K562 (cell line): ENCODE results near the gene PPFIA3. TPM values are rescaled to one million over a fixed set of nuclear protein-coding genes. Genes with fewer than 3 reads are reported as not detected.

Experiments
- ATAC-seq: fragments of 200-7000 bp; cut with Tn5 transposase; 3 replicates; pipeline ENCODE4 v1.9.1; 2020; ENCODE audit warnings: moderate library complexity
- BruUV-seq: library from RNA; stranded (reverse); fragments of 400-500 nt; replicated peaks from 2 replicates; lab custom pipeline; 2021; lab: Mats Ljungman, UMichigan
- CTCF ChIA-PET: fragments of 300-600 bp; formaldehyde crosslinking; extraction: SDS; loops from one replicate; lab custom pipeline; 2021; ENCODE audit warnings: low intra/inter-chr PET ratio; lab: Yijun Ruan, JAX
- POLR2A ChIA-PET: fragments of 300-600, 350-650 bp; sonication (Branson Sonifier 250); formaldehyde crosslinking; extraction: SDS; loops from one replicate; lab custom pipeline; 2021; ENCODE audit warnings: antibody characterized with exemption, inconsistent platforms; lab: Yijun Ruan, JAX
- DNase-seq, 4 experiments: peaks; one replicate each; pipeline versions ENCODE4 v3.0.0 to v3.0.0-alpha.2; 2011 to 2018; ENCODE audit warnings: low spot score in 3 of 4, mixed read lengths in 3 of 4; ENCODE audit errors: extremely low read depth in 1 of 4
- FAIRE-seq: peaks from 2 replicates; lab custom pipeline; 2011; peaks lifted over from hg19 to GRCh38; lab: Jason Lieb, UNC
- H2AFZ ChIP-seq: 2 replicates; pipeline ENCODE4 v1.6.0; 2011; ENCODE audit warnings: low read depth, low read length, control low read depth, inconsistent platforms
- H3K27ac ChIP-seq: fragments of 200-600 bp; 3 replicates; pipeline ENCODE4 v1.8.0; 2011; ENCODE audit warnings: low read depth, mild to moderate bottlenecking, control low read depth, inconsistent platforms, low read length, moderate library complexity, mixed read lengths; ENCODE audit errors: extremely low read depth
- H3K27me3 ChIP-seq, 2 experiments: fragments of 300-600 bp in 1 of 2; 2 replicates in 1 of 2; 3 replicates in 1 of 2; pipeline versions ENCODE4 v1.6.0 to v1.8.0; 2011; ENCODE audit warnings: inconsistent platforms in 2 of 2, low read length in 2 of 2, mild to moderate bottlenecking in 1 of 2, mixed read lengths in 1 of 2, moderate library complexity in 1 of 2; ENCODE audit not compliant: control insufficient read depth in 2 of 2, insufficient read depth in 2 of 2
- H3K36me3 ChIP-seq: fragments of 300-600 bp; 3 replicates; pipeline ENCODE4 v1.8.0; 2011; ENCODE audit warnings: mild to moderate bottlenecking, low read length, inconsistent platforms; ENCODE audit not compliant: control insufficient read depth, insufficient read depth
- H3K4me1 ChIP-seq, 2 experiments: fragments of 200-600 bp in 1 of 2; replicated peaks in 1 of 2; 2 replicates in 1 of 2; 3 replicates in 1 of 2; pipeline versions ENCODE4 v1.5.1 to v1.8.0; 2011; ENCODE audit warnings: inconsistent platforms in 2 of 2, low read length in 2 of 2, mild to moderate bottlenecking in 1 of 2, mixed read lengths in 1 of 2, moderate library complexity in 1 of 2; ENCODE audit not compliant: control insufficient read depth in 2 of 2, insufficient read depth in 2 of 2
- H3K4me2 ChIP-seq: 2 replicates; pipeline ENCODE4 v1.6.1; 2011; ENCODE audit warnings: low read length, control low read depth, inconsistent platforms, mixed read lengths; ENCODE audit not compliant: insufficient read depth
- H3K4me3 ChIP-seq: fragments of 200-600 bp; sonication (generic), shearing (Covaris generic); 2 replicates; pipeline ENCODE4 v1.5.1; 2016; ENCODE audit warnings: control low read depth, inconsistent platforms
- H3K79me2 ChIP-seq: fragments of 200-600 bp; 3 replicates; pipeline ENCODE4 v1.8.0; 2011; ENCODE audit warnings: low read length, inconsistent platforms; ENCODE audit not compliant: control insufficient read depth, insufficient read depth
- H3K9ac ChIP-seq, 2 experiments: 2 replicates each; pipeline versions ENCODE4 v1.6.0 to v1.6.1; 2011; ENCODE audit warnings: low read depth in 2 of 2, low read length in 2 of 2, control low read depth in 1 of 2, inconsistent platforms in 1 of 2, mild to moderate bottlenecking in 1 of 2, mixed read lengths in 1 of 2; ENCODE audit not compliant: insufficient read depth in 1 of 2
- H3K9me1 ChIP-seq: one replicate; pipeline ENCODE4 v1.6.0; 2011; ENCODE audit warnings: inconsistent platforms, mild to moderate bottlenecking, low read length, moderate library complexity; ENCODE audit not compliant: control insufficient read depth, insufficient read depth
- H3K9me3 ChIP-seq: replicated peaks from 2 replicates; pipeline ENCODE4 v1.5.1; 2011; ENCODE audit warnings: low read depth, low read length, inconsistent platforms; ENCODE audit not compliant: control insufficient read depth, insufficient read depth
- H4K20me1 ChIP-seq: replicated peaks from 2 replicates; pipeline ENCODE4 v1.6.1; 2011; ENCODE audit warnings: low read length, inconsistent platforms, mixed read lengths; ENCODE audit not compliant: control insufficient read depth, insufficient read depth
- CBFA2T3 ChIP-seq: fragments of 450-650 bp; IDR thresholded peaks from 2 replicates; pipeline ENCODE4 v1.6.1; 2017
- EP300 ChIP-seq: IDR thresholded peaks from 2 replicates; pipeline ENCODE4 v1.6.1; 2012; ENCODE audit warnings: low read length, improper control_type of control experiment
- HSF4 ChIP-seq: fragments of 250-450 bp; sonication (Bioruptor Pico); IDR thresholded peaks from 2 replicates; pipeline ENCODE4 v2.1.2; 2022; ENCODE audit warnings: mild to moderate bottlenecking, moderate library complexity, borderline replicate concordance
- JUN ChIP-seq, 2 experiments: sonication (generic) in 1 of 2; formaldehyde crosslinking in 1 of 2; IDR thresholded peaks; 2 replicates each; pipeline versions ENCODE4 v1.6.1 to v1.8.0; 2012 to 2022; ENCODE audit warnings: borderline replicate concordance in 2 of 2, mild to moderate bottlenecking in 2 of 2, improper control_type of control experiment in 1 of 2, low read depth in 1 of 2, low read length in 1 of 2, missing genetic modification reagents in 1 of 2
- JUND ChIP-seq, 2 experiments: IDR thresholded peaks; 2 replicates in 1 of 2; 3 replicates in 1 of 2; pipeline ENCODE4 v1.6.1; 2011; ENCODE audit warnings: borderline replicate concordance in 2 of 2, low read depth in 2 of 2, low read length in 2 of 2, improper control_type of control experiment in 1 of 2, missing biosample characterization in 1 of 2, missing genetic modification characterization in 1 of 2, missing genetic modification reagents in 1 of 2
- KAT2B ChIP-seq: IDR thresholded peaks from one replicate; pipeline ENCODE4 v1.6.1; 2012; ENCODE audit warnings: low read depth, mild to moderate bottlenecking, control low read depth, inconsistent platforms, low read length, moderate library complexity
- KDM2B ChIP-seq: fragments of 250-450 bp; sonication (Bioruptor Pico); IDR thresholded peaks from 2 replicates; pipeline ENCODE4 v1.8.0; 2021; ENCODE audit warnings: mild to moderate bottlenecking, moderate library complexity
- MITF ChIP-seq: IDR thresholded peaks from 2 replicates; pipeline ENCODE4 v1.6.1; 2014; ENCODE audit warnings: antibody characterized with exemption
- MXI1 ChIP-seq: IDR thresholded peaks from 2 replicates; pipeline ENCODE4 v1.6.1; 2011; ENCODE audit warnings: low read depth, mild to moderate bottlenecking, improper control_type of control experiment, low read length
- PURB ChIP-seq: sonication (generic); formaldehyde crosslinking; IDR thresholded peaks from 2 replicates; pipeline ENCODE4 v1.9.0; 2021; ENCODE audit warnings: low read depth, mild to moderate bottlenecking, missing genetic modification reagents
- RNF2 ChIP-seq: sonication (generic); IDR thresholded peaks from 2 replicates; pipeline ENCODE4 v1.6.1; 2016
- TEAD1 ChIP-seq, 2 experiments: fragments of 450-650 bp in 1 of 2; sonication (generic) in 1 of 2; formaldehyde crosslinking; IDR thresholded peaks; 2 replicates each; pipeline versions ENCODE4 v1.4.0 to v1.8.0; 2020 to 2022; ENCODE audit warnings: mild to moderate bottlenecking in 2 of 2, missing genetic modification reagents in 1 of 2
- ZBTB9 ChIP-seq: fragments of 450-650 bp; formaldehyde crosslinking; IDR thresholded peaks from 2 replicates; pipeline ENCODE4 v1.4.0; 2020; ENCODE audit warnings: mild to moderate bottlenecking, moderate library complexity
- ZNF592 ChIP-seq: fragments of 450-650 bp; IDR thresholded peaks from 2 replicates; pipeline ENCODE4 v1.6.1; 2017; ENCODE audit warnings: antibody characterized with exemption, mild to moderate bottlenecking
- WGBS: fragments of 100-300 bp; shearing (Covaris generic); methylation state at CpG from one replicate; pipeline ENCODE4 v1.1.6; 2016; ENCODE audit warnings: low coverage, mixed read lengths; ENCODE audit not compliant: insufficient coverage; ENCODE audit errors: missing lambda C conversion rate; 5-methylcytosine and 5-hydroxymethylcytosine counted together
- in situ Hi-C: fragments of 300-500 bp; cut with MboI; formaldehyde crosslinking; loops from 4 replicates; pipeline ENCODE4 v1.15.0; 2018; ENCODE audit warnings: inconsistent platforms, mixed read lengths
- intact Hi-C: fragments of 100-400 bp; cut with micrococcal nuclease; formaldehyde crosslinking; loops from 2 replicates; pipeline ENCODE4 v1.14.2; 2022
- polyA plus RNA-seq, 8 experiments: library from polyadenylated mRNA; depleted of rRNA in 4 of 8; stranded (reverse) in 5 of 8; unstranded in 3 of 8; fragments of >200 nt; fragmentation: Nextera tagmentation in 2 of 8; fragmentation: Illumina TruSeq in 1 of 8; extraction: Ambion mirVana in 2 of 8; extraction: Trizol in 1 of 8; gene quantifications; 2 replicates each; pipeline versions ENCODE4 v1.2.1 to v1.2.3, GENCODE V29; 2011 to 2014; ENCODE audit warnings: inconsistent platforms in 1 of 8, missing spikeins in 1 of 8
- total RNA-seq, 7 experiments: library from RNA; depleted of rRNA in 6 of 7; stranded (reverse); fragments of >200 nt in 6 of 7; fragmentation: Illumina TruSeq in 2 of 7; extraction: Trizol in 2 of 7; gene quantifications; 2 replicates each; pipeline versions ENCODE4 v1.2.1 to v1.2.3, GENCODE V29; 2011 to 2021; ENCODE audit warnings: low replicate concordance in 1 of 7

Gene PPFIA3
- total and polyA plus RNA-seq, 9 of the 15 experiments (the other 6 are each of a cell fraction or from before 2014, with no cell fraction given), result 0.10 to 53.0 (median 17.6) TPM

GRCh38 chr19:49161987-49162386 lies 42.6 kb downstream of the PPFIA3 start:
- intact Hi-C loops, result no loop called here
- no TSS peak for BruUV-seq
- DNase-seq, result peak in 1 of 4 experiments; percentile 52
- WGBS, result 6% methylated on average over 2 of the region's 4 CpGs
- Histone ChIP-seq H3K9me3 (no peaks in the 10 kb centered on the region), H3K27ac (peak overlapping the region; percentile 46; the same call in 2 of the 3 replicates), H4K20me1 (no peaks in the 10 kb centered on the region), H3K4me1 (peaks cover 22 to 53% of the 10 kb centered on the region in 2 experiments), H3K36me3 (peaks cover 22% of the 10 kb centered on the region; the same call in 1 of the 3 replicates), H3K9ac (peak overlapping the region in 1 of 2 experiments; percentile 46; a peak in 1 of 4 replicates), H3K4me3 (no peak overlapping the region), H2AFZ (no peak overlapping the region), H3K9me1 (no peaks in the 10 kb centered on the region), H3K4me2 (no peak overlapping the region), H3K79me2 (peaks cover 15% of the 10 kb centered on the region), H3K27me3 (no peaks in the 10 kb centered on the region)
- POLR2A ChIA-PET, result interaction anchor here (0.8 to 4.0 kb wide), 5 partner anchors 8 to 37 kb away, joined by 3 to 18 read pairs (median 9); no protein-coding TSS in a partner anchor
- CTCF ChIA-PET, result no interaction called here
- ATAC-seq, result 0 out of 3 replicates have a peak, but pooled peaks have one; percentile 2
- in situ Hi-C loops, result no loop called here
- FAIRE-seq, result no peak
- TF ChIP-seq MXI1, result no peak
- no peak for TF ChIP-seq ZBTB9
- TF ChIP-seq HSF4 (CRISPR knock-in tag), result no peak
- peak; percentile 55; the same call in 1 of the 2 replicates for TF ChIP-seq JUND (IDR thresholded peaks at IDR 0.05; ENCODE audit: borderline replicate concordance, low read depth, low read length)
- TF ChIP-seq JUND (tag; IDR thresholded peaks at IDR 0.05; ENCODE audit: borderline replicate concordance, low read depth, low read length), result no peak
- TF ChIP-seq EP300, result no peak
- no peak for TF ChIP-seq MITF
- no peak for TF ChIP-seq RNF2
- TF ChIP-seq ZNF592, result 0 out of 2 replicates have a peak, but pooled peaks have one; percentile 19
- TF ChIP-seq TEAD1 (CRISPR knock-in tag; IDR thresholded peaks at IDR 0.05), result no peak
- TF ChIP-seq CBFA2T3, result no peak
- TF ChIP-seq PURB, result no peak
- no peak for TF ChIP-seq KAT2B
- TF ChIP-seq JUN (IDR thresholded peaks at IDR 0.05; ENCODE audit: borderline replicate concordance, low read depth, low read length), result no peak
- TF ChIP-seq JUN (CRISPR knock-in tag; IDR thresholded peaks at IDR 0.05; ENCODE audit: borderline replicate concordance), result no peak
- no peak for TF ChIP-seq KDM2B (CRISPR knock-in tag)
